Hematopoietic multipotent progenitor cell treated with erythropoietin and hydrocortisone succinate and interleukin-3 and kit ligand, for 6 days (in vitro differentiated cells): ENCODE results near the gene IL22RA1.

Experiments used
- DNase-seq: peaks from one replicate; pipeline ENCODE4 v3.0.0-alpha.2; 2015

Gene IL22RA1

GRCh38 chr1:24134376-24134775, 8.6 kb downstream of the IL22RA1 start:
- DNase-seq = no peak

GRCh38 chr1:24133819-24134218, 9.1 kb downstream of the IL22RA1 start:
- no peak for DNase-seq

- no peak for DNase-seq
Observed at GRCh38 chr1:24130385-24130784, 12.6 kb downstream of the IL22RA1 start.

GRCh38 chr1:24127801-24128363, 15.1 kb downstream of the IL22RA1 start:
- no peak for DNase-seq

- DNase-seq = no peak
Observed at GRCh38 chr1:24127134-24127800, 15.7 kb downstream of the IL22RA1 start.

GRCh38 chr1:24126672-24127023, 16.3 kb downstream of the IL22RA1 start:
- no peak for DNase-seq

GRCh38 chr1:24126018-24126671, 16.8 kb downstream of the IL22RA1 start:
- no peak for DNase-seq

GRCh38 chr1:24125456-24125855, 17.5 kb downstream of the IL22RA1 start:
- DNase-seq = no peak

- DNase-seq = no peak
Observed at GRCh38 chr1:24124980-24125379, 18.0 kb downstream of the IL22RA1 start.

GRCh38 chr1:24123611-24124010, 19.3 kb downstream of the IL22RA1 start:
- no peak for DNase-seq

GRCh38 chr1:24122776-24123175, 20.2 kb downstream of the IL22RA1 start:
- DNase-seq = no peak

GRCh38 chr1:24121406-24121805, 21.5 kb downstream of the IL22RA1 start:
- no peak for DNase-seq

GRCh38 chr1:24120965-24121364, 22.0 kb downstream of the IL22RA1 start:
- DNase-seq = no peak

GRCh38 chr1:24119859-24120756, 22.8 kb downstream of the IL22RA1 start:
- no peak for DNase-seq

GRCh38 chr1:24119489-24119858, 23.5 kb downstream of the IL22RA1 start:
- DNase-seq = no peak

- DNase-seq = no peak
Observed at GRCh38 chr1:24118410-24119242, 24.3 kb downstream of the IL22RA1 start.

- no peak for DNase-seq
Observed at GRCh38 chr1:24117722-24118409, 25.1 kb downstream of the IL22RA1 start.

GRCh38 chr1:24117132-24117531, 25.8 kb downstream of the IL22RA1 start:
- DNase-seq = no peak

GRCh38 chr1:24114753-24115152, 28.2 kb downstream of the IL22RA1 start:
- no peak for DNase-seq

- no peak for DNase-seq
Observed at GRCh38 chr1:24113641-24114033, 29.3 kb downstream of the IL22RA1 start.

GRCh38 chr1:24111996-24112779, 30.8 kb downstream of the IL22RA1 start, which contains the start of gene MYOM3:
Gene MYOM3 (minus strand): TSS chr1:24112135. CDS start chr1:24108636, 3,499 bp downstream.
- peak; percentile 90 for DNase-seq
